GM23338 (cell line): ENCODE results near the gene RBM46. TPM values are rescaled to one million over a fixed set of nuclear protein-coding genes. Genes with fewer than 3 reads are reported as not detected.

Experiments
- polyA plus RNA-seq: library from polyadenylated mRNA; unstranded; fragments of >200 nt; fragmentation: Nextera tagmentation; extraction: Ambion mirVana; gene quantifications from 2 replicates; pipeline ENCODE4 v1.2.1, GENCODE V29; 2016
- small RNA-seq: library from RNA; depleted of rRNA; stranded (forward); fragments of <200 nt; gene quantifications from one replicate; pipeline ENCODE3, GENCODE V24; 2014; ENCODE audit warnings: low replicate concordance
- total RNA-seq: library from RNA; depleted of rRNA; stranded (reverse); fragments of >200 nt; shearing (Covaris generic); gene quantifications from 2 replicates; pipeline ENCODE4 v1.2.3, GENCODE V29; 2014; rRNA removed

The RBM46 gene
- total and polyA plus RNA-seq, 2 experiments from 2014 or later, result 22.9 to 42.4 TPM

Small RNA genes lying within 50 kb of the gene (small RNA-seq; reads per million reads assigned to genes)
- 0.60 reads per million, percentile 42 among the genes with 10 or more reads in this experiment for gene RNU2-44P
- not detected for gene RNU2-66P

Other genes with a start within 250 kb of the RBM46 start
- gene PLRG1, start 230.9 kb upstream of the RBM46 start, total RNA-seq, result 74.2 and 82.7 TPM in 2 replicates
- gene PLRG1, start 230.9 kb upstream of the RBM46 start, polyA plus RNA-seq, result 73.3 and 77.3 TPM in 2 replicates
- gene FGB, start 218.3 kb upstream of the RBM46 start, total RNA-seq, result not detected in 2 replicates
- gene FGB, start 218.3 kb upstream of the RBM46 start, polyA plus RNA-seq, result not detected in 2 replicates
- not detected in 2 replicates for gene FGA, start 190.5 kb upstream of the RBM46 start, total RNA-seq
- not detected in 2 replicates for gene FGA, start 190.5 kb upstream of the RBM46 start, polyA plus RNA-seq
- gene FGG, start 168.6 kb upstream of the RBM46 start, total RNA-seq, result 0.27 TPM in 1 of 2 replicates, not detected in the other
- not detected in 2 replicates for gene FGG, start 168.6 kb upstream of the RBM46 start, polyA plus RNA-seq
- gene LRAT, start 37.3 kb upstream of the RBM46 start, total RNA-seq, result 57.1 and 59.5 TPM in 2 replicates
- 83.0 and 90.1 TPM in 2 replicates for gene LRAT, start 37.3 kb upstream of the RBM46 start, polyA plus RNA-seq